HEK293T (cell line): ENCODE data around the gene HAPLN2.

Experiments used
- CTCF ChIA-PET: fragments of 350-600 bp; formaldehyde crosslinking; extraction: SDS; loops from one replicate; lab custom pipeline; 2021; ENCODE audit warnings: antibody characterized with exemption, inconsistent platforms; lab: Yijun Ruan, JAX
- POLR2A ChIA-PET: fragments of 350-600 bp; formaldehyde crosslinking; extraction: SDS; loops from one replicate; lab custom pipeline; 2020; ENCODE audit warnings: antibody characterized with exemption, inconsistent platforms; lab: Yijun Ruan, JAX
- DNase-seq: peaks from one replicate; pipeline ENCODE4 v3.0.0; 2012; ENCODE audit warnings: mixed read lengths; ENCODE audit errors: extremely low spot score
- ARNT ChIP-seq: fragments of 450-650 bp; IDR thresholded peaks from 2 replicates; pipeline ENCODE4 v1.6.1; 2017; ENCODE audit warnings: mild to moderate bottlenecking
- BHLHE40 ChIP-seq: fragments of 450-650 bp; IDR thresholded peaks from 2 replicates; pipeline ENCODE4 v1.6.1; 2016; ENCODE audit warnings: mild to moderate bottlenecking, moderate library complexity, borderline replicate concordance
- CTBP1 ChIP-seq: fragments of 450-650 bp; IDR thresholded peaks from 2 replicates; pipeline ENCODE4 v1.6.1; 2016; ENCODE audit warnings: borderline replicate concordance
- ELF4 ChIP-seq: fragments of 450-650 bp; IDR thresholded peaks from 2 replicates; pipeline ENCODE4 v1.6.1; 2017; ENCODE audit warnings: antibody characterized with exemption
- FOXA1 ChIP-seq: fragments of 450-650 bp; IDR thresholded peaks from 2 replicates; pipeline ENCODE4 v1.6.1; 2016; ENCODE audit warnings: mild to moderate bottlenecking
- FOXK2 ChIP-seq: fragments of 450-650 bp; IDR thresholded peaks from 2 replicates; pipeline ENCODE4 v1.6.1; 2016; ENCODE audit warnings: mild to moderate bottlenecking
- FOXM1 ChIP-seq: fragments of 450-650 bp; IDR thresholded peaks from 2 replicates; pipeline ENCODE4 v1.6.1; 2017; ENCODE audit warnings: mild to moderate bottlenecking, borderline replicate concordance
- HDGF ChIP-seq: fragments of 450-650 bp; IDR thresholded peaks from 2 replicates; pipeline ENCODE4 v1.6.1; 2017; ENCODE audit warnings: antibody characterized with exemption, borderline replicate concordance
- L3MBTL2 ChIP-seq: fragments of 450-650 bp; conservative IDR thresholded peaks from 2 replicates; pipeline ENCODE4 v1.6.1; 2016; ENCODE audit warnings: mild to moderate bottlenecking
- NFRKB ChIP-seq: fragments of 450-650 bp; IDR thresholded peaks from 2 replicates; pipeline ENCODE4 v1.6.1; 2016; ENCODE audit warnings: mild to moderate bottlenecking, moderate library complexity
- SP1 ChIP-seq: fragments of 450-650 bp; IDR thresholded peaks from 2 replicates; pipeline ENCODE4 v1.6.1; 2017
- SUZ12 ChIP-seq: fragments of 450-650 bp; IDR thresholded peaks from 2 replicates; pipeline ENCODE4 v1.6.1; 2016; ENCODE audit warnings: mild to moderate bottlenecking
- TARDBP ChIP-seq: fragments of 450-650 bp; IDR thresholded peaks from 2 replicates; pipeline ENCODE4 v1.6.1; 2016
- TF ChIP-seq, protein P1 (sequence below): fragments of 450-650 bp; IDR thresholded peaks from 2 replicates; pipeline ENCODE4 v1.6.1; 2016

HAPLN2 gene

DNA sequence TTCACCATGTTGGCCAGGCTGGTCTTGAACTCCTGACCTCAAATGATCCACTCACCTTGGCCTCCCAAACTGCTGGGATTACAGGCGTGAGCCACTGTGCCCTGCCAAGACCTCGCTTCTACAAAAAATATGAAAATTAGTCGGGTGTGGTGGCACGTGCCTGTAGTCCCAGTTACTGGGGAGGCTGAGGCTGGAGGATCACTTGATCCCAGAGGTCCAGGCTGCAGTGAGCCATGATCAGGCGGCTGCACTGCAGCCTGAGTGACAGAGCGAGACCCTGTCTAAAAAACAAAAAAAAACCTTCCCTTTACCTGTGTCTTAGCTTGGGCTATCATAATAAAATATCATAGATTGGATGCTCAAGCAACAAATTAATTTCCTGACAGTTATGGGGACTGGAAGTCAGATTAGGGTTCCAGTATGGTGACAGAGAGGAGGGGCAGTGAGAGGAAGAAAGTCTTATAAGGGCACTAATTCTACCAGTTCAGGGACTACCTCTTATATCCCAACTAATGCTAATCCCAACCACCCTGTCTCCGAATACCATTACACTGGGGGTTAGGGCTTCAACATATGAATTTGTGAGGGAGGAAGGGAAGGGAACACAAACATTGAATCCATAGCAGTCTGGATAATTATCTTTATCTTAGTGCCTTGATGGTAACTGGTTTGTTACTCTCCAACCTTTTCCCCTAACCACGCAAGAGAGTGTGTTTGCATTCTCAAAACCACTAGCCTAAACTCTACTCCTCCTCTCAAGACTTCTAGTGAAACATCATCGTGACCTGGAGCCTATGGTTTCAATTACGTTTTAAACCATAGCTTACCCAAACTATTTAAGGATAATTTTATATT, 28.7 kb upstream of the HAPLN2 start:
- no peak for DNase-seq
- CTCF ChIA-PET = interaction anchor here (0.7 to 2.2 kb wide), 8 partner anchors 9 to 133 kb away, joined by 3 to 11 read pairs (median 4); partner anchors contain the start of gene GPATCH4
- POLR2A ChIA-PET = interaction anchor here (1.0 to 4.3 kb wide), 15 partner anchors 9 to 138 kb away, joined by 3 to 57 read pairs (median 7); partner anchors contain the start of genes GPATCH4, ISG20L2, MEF2D and METTL25B
- no peak for TF ChIP-seq FOXM1
- no peak for TF ChIP-seq L3MBTL2
- TF ChIP-seq ARNT = no peak
- TF ChIP-seq ELF4 = no peak
- TF ChIP-seq, protein P1, sequence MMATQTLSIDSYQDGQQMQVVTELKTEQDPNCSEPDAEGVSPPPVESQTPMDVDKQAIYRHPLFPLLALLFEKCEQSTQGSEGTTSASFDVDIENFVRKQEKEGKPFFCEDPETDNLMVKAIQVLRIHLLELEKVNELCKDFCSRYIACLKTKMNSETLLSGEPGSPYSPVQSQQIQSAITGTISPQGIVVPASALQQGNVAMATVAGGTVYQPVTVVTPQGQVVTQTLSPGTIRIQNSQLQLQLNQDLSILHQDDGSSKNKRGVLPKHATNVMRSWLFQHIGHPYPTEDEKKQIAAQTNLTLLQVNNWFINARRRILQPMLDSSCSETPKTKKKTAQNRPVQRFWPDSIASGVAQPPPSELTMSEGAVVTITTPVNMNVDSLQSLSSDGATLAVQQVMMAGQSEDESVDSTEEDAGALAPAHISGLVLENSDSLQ = no peak
- TF ChIP-seq BHLHE40 = no peak
- TF ChIP-seq HDGF = no peak
- TF ChIP-seq SP1 = no peak

DNA sequence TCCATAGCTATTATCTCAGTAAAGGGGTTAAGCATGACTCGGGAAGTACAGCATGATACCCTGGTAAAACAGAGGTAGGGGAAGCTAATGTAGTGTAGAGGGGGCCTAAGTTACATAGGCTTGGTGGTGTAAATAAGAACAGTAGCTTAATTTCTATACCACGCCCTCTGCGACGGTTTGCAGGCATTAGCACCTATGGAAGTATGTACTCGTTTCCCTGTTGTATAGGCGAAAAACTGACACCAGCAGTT, 28.1 kb upstream of the HAPLN2 start:
- DNase-seq = no peak
- TF ChIP-seq TARDBP = no peak
- TF ChIP-seq, protein P1 = no peak
- no peak for TF ChIP-seq FOXA1
- 0 out of 2 replicates have a peak, but pooled peaks have one; percentile 24 for TF ChIP-seq HDGF
- CTCF ChIA-PET = interaction anchor here (0.7 to 2.2 kb wide), 9 partner anchors 8 to 205 kb away, joined by 3 to 11 read pairs (median 3); partner anchors contain the start of gene GPATCH4
- POLR2A ChIA-PET = interaction anchor here (0.8 to 4.3 kb wide), 23 partner anchors 10 to 169 kb away, joined by 3 to 57 read pairs (median 5); partner anchors contain the start of genes GPATCH4, HAPLN2, ISG20L2 and MEF2D

GRCh38 chr1:156591432-156592157, 27.6 kb upstream of the HAPLN2 start, which contains the start of gene NAXE:
Gene NAXE, plus strand, starts transcription at chr1:156591776. Its CDS starts 29 bp downstream, at chr1:156591805.
- DNase-seq = peak; percentile 87
- TF ChIP-seq SUZ12 = no peak
- peak; percentile 36; the same call in 1 of the 2 replicates for TF ChIP-seq L3MBTL2
- no peak for TF ChIP-seq ARNT
- TF ChIP-seq CTBP1 = no peak
- TF ChIP-seq ELF4 = 0 out of 2 replicates have a peak, but pooled peaks have one; percentile 45
- POLR2A ChIA-PET = interaction anchor here (0.8 to 4.3 kb wide), 26 partner anchors 10 to 215 kb away, joined by 3 to 57 read pairs (median 4); partner anchors contain the start of genes GPATCH4, HAPLN2, ISG20L2 and MEF2D
- CTCF ChIA-PET = interaction anchor here (0.6 to 2.2 kb wide), 12 partner anchors 8 to 206 kb away, joined by 3 to 11 read pairs (median 3); partner anchors contain the start of gene GPATCH4

DNA sequence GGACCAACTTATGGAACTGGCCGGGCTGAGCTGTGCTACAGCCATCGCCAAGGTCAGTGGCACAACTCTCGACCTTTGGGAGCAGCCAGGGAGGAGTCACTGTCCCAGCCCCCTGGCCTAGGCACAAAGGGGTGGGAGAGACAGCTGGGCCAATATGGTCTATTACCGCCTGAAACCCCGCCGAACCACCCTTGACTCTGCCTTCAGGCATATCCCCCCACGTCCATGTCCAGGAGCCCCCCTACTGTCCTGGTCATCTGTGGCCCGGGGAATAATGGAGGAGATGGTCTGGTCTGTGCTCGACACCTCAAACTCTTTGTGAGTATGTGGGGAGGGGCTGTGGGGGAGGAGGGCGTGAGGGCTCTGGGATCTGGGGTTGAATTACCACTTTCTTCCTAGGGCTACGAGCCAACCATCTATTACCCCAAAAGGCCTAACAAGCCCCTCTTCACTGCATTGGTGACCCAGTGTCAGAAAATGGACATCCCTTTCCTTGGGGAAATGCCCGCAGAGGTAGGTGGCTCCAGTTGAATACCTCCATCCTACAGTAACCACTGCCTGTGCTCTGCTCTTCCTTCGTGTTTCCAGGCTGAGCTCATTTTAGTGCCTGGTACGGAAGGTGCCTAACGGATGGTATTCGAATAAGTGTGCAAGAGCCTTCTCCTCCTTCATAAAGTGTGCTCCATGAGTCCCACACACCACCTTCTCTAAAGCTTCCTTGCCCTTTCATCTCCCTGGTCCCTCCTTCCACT, 26.9 kb upstream of the HAPLN2 start:
- POLR2A ChIA-PET = interaction anchor here (0.5 to 4.3 kb wide), 18 partner anchors 9 to 214 kb away, joined by 3 to 57 read pairs (median 6); partner anchors contain the start of genes GPATCH4, HAPLN2, MEF2D and PRCC
- CTCF ChIA-PET = interaction anchor here (0.6 to 2.2 kb wide), 8 partner anchors 13 to 368 kb away, joined by 3 to 11 read pairs (median 5); no protein-coding TSS in a partner anchor
- 0 out of 2 replicates have a peak, but pooled peaks have one; percentile 4 for TF ChIP-seq L3MBTL2
- no peak for TF ChIP-seq FOXM1
- DNase-seq = no peak

DNA sequence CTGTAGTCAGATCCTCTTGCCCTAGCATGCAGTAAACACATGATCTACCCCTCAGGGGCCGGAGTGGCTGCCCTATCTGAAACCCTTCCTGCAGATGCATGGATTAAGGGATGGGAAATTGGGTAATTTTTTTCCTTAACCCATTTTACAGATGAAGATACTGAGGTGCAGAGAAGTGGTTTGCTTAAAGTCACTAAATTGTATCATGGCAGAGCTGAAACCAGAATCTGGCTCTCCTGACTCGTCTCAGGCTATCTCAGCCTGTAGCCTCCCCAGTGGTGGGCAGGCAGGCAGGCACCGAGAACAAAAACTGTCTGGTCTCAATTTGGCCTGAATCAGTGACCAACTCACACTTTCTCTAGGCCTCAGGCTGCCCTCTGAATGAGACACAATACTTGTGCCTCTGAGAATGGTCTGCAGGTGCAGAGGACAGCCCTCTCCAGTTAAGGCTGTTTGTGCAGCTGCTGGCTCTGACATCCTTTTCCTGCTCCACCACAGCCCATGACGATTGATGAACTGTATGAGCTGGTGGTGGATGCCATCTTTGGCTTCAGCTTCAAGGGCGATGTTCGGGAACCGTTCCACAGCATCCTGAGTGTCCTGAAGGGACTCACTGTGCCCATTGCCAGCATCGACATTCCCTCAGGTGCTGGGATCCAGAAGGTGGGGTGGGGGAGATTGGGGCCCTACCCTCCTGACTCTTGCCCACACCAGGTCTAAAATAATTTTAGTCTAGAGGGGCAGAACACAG, 26.1 kb upstream of the HAPLN2 start:
- TF ChIP-seq SUZ12 = no peak
- TF ChIP-seq ARNT = no peak
- ChIA-PET POLR2A (interaction anchor here (1.1 to 4.3 kb wide), 10 partner anchors 8 to 174 kb away, joined by 3 to 57 read pairs (median 10); partner anchors contain the start of genes GPATCH4, HAPLN2, MEF2D and PRCC), CTCF (interaction anchor here (0.6 to 2.2 kb wide), 7 partner anchors 9 to 369 kb away, joined by 3 to 11 read pairs (median 5); no protein-coding TSS in a partner anchor)
- no peak for DNase-seq

DNA sequence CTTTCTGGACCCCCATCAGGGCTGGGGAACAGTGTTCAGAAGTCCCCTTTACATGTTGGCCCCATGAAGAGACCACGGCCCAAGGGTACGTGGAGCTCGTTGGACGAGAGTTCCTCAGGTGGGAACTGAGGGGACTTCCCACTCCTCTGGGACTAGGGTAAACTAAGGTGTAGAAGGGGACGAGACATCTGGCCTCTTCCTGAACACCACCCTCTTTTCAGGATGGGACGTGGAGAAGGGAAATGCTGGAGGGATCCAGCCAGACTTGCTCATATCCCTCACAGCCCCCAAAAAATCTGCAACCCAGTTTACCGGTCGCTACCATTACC, 25.6 kb upstream of the HAPLN2 start:
- DNase-seq = no peak
- TF ChIP-seq FOXM1 (no peak), NFRKB (no peak), ELF4 (no peak), L3MBTL2 (no peak), FOXA1 (no peak), SP1 (no peak), HDGF (no peak), BHLHE40 (no peak), FOXK2 (no peak)
- CTCF ChIA-PET = interaction anchor here (1.1 to 1.7 kb wide), 4 partner anchors 9 to 30 kb away, joined by 3 to 8 read pairs (median 5); no protein-coding TSS in a partner anchor
- POLR2A ChIA-PET = interaction anchor here (0.5 to 4.3 kb wide), 9 partner anchors 8 to 136 kb away, joined by 3 to 57 read pairs (median 3); partner anchors contain the start of gene GPATCH4
